Psoas muscle (tissue), 8 donors: Measurements from ENCODE around the gene ETS1. TPM values are rescaled to one million over a fixed set of nuclear protein-coding genes. Genes with fewer than 3 reads are reported as not detected.

Experiments
- ATAC-seq, 4 donors: fragments of 200-7000 bp; cut with Tn5 transposase; one replicate each; pipeline ENCODE4 v1.9.1; 2020; ENCODE audit warnings: moderate library complexity in 3 of 4, mild to moderate bottlenecking in 2 of 4
- DNase-seq, 2 donors: peaks; one replicate each; pipeline ENCODE4 v3.0.0-alpha.2; 2020
- H3K27ac ChIP-seq: fragments of 200-600 bp; one replicate; pipeline ENCODE4 v1.8.0; 2022
- H3K27me3 ChIP-seq, 3 donors: fragments of 200-600 bp in 1 of 3; one replicate each; pipeline versions ENCODE4 v1.6.1 to v1.8.0; 2013 to 2022; ENCODE audit warnings: low read length in 2 of 3, mild to moderate bottlenecking in 2 of 3, moderate library complexity in 1 of 3; ENCODE audit not compliant: insufficient read depth in 3 of 3
- H3K36me3 ChIP-seq, 2 donors: fragments of 200-600 bp in 1 of 2; one replicate each; pipeline versions ENCODE4 v1.6.1 to v1.8.0; 2013 to 2022; ENCODE audit warnings: low read depth in 1 of 2, mild to moderate bottlenecking in 1 of 2, moderate library complexity in 1 of 2; ENCODE audit not compliant: insufficient read depth in 1 of 2
- H3K4me1 ChIP-seq: fragments of 200-600 bp; one replicate; pipeline ENCODE4 v1.8.0; 2022
- H3K4me3 ChIP-seq: fragments of 200-600 bp; one replicate; pipeline ENCODE4 v1.8.0; 2022; ENCODE audit warnings: mild to moderate bottlenecking
- H3K9me3 ChIP-seq: fragments of 200-600 bp; one replicate; pipeline ENCODE4 v1.8.0; 2022
- WGBS, 3 donors: extraction: QIAGEN DNeasy Blood & Tissue Kit; methylation state at CpG; one replicate each; pipeline versions ENCODE4 v1.1.6 to v1.1.7; 2013; 5-methylcytosine and 5-hydroxymethylcytosine counted together
- intact Hi-C, 2 donors: fragments of 100-400 bp; cut with DNase I; formaldehyde crosslinking; loops; one replicate each; pipeline versions ENCODE4 v1.11.0 to v1.14.2; 2022
- polyA plus RNA-seq, 3 donors: library from polyadenylated mRNA; stranded (reverse); fragments of 200-250 nt; gene quantifications; one replicate each; pipeline ENCODE4 v1.2.3, GENCODE V29; 2013
- total RNA-seq, 4 donors: library from RNA; stranded (reverse); fragmentation: NEBNext Ultra II Directional in 2 of 4; extraction: Animal tissue kit (Norgen Biotek cat#: 25700) in 2 of 4; gene quantifications; one replicate each; pipeline versions ENCODE4 v1.2.1 to v1.2.4, GENCODE V29; 2021 to 2023
- TF ChIP-seq, protein P1 (sequence below): fragments of 200-600 bp; IDR thresholded peaks from one replicate; pipeline ENCODE4 v1.8.0; 2022; ENCODE audit warnings: antibody characterized with exemption
- donor health status: healthy with polysubstance abuse.
- donor health status: DM: no; HTN: no; CAD: no; lungs with moderate emphysema.
- donor health status: Bipolar disorder and iron deficiency.
- donor health status: healthy.
- donor health status: DM: yes; HTN: yes; CAD: no.
- donor health status: DM: no; HTN: no; CAD: no.
- donor health status: DM: no; HTN: no; CAD: no.
- donor health status: DM: yes; HTN: yes; CAD: no.

The ETS1 gene
- total and polyA plus RNA-seq, 7 donors = 8.5 to 32.4 (median 19.3) TPM

DNA sequence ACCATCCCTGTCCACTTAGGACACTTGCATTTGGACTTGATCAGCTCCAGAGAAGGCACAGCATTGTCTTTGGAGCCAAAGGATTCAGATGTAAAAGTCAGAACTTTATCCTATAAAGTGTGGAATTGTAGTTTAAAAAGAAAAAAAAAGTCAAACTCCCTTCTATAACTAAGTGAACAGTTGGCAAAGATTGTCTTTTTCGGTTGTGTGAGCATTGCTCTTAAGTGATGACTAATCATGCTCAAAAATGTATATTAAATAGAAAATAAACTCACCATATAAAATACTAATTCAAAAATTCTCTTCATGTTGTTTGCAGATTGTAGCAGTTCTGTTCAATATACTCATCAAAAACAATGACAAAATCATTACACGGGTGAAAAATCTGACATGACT lies 93.8 kb downstream of the ETS1 start:
- DNase-seq (no peak), ATAC-seq (no peak)
- H3K27me3 ChIP-seq = no peaks in the 10 kb centered on the region
- peaks cover 72% of the 10 kb centered on the region for H3K4me1 ChIP-seq
- no peak overlapping the region for H3K4me3 ChIP-seq
- TF ChIP-seq, protein P1, sequence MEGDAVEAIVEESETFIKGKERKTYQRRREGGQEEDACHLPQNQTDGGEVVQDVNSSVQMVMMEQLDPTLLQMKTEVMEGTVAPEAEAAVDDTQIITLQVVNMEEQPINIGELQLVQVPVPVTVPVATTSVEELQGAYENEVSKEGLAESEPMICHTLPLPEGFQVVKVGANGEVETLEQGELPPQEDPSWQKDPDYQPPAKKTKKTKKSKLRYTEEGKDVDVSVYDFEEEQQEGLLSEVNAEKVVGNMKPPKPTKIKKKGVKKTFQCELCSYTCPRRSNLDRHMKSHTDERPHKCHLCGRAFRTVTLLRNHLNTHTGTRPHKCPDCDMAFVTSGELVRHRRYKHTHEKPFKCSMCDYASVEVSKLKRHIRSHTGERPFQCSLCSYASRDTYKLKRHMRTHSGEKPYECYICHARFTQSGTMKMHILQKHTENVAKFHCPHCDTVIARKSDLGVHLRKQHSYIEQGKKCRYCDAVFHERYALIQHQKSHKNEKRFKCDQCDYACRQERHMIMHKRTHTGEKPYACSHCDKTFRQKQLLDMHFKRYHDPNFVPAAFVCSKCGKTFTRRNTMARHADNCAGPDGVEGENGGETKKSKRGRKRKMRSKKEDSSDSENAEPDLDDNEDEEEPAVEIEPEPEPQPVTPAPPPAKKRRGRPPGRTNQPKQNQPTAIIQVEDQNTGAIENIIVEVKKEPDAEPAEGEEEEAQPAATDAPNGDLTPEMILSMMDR = no peak
- intact Hi-C loops = no loop called here
- 43 to 68% (median 58%) methylated on average over 2 of the region's 2 CpGs for WGBS, 3 donors
- peaks cover 5 to 16% of the 10 kb centered on the region in 2 donors for H3K36me3 ChIP-seq
- peak overlapping the region; percentile 12 for H3K27ac ChIP-seq
- no peaks in the 10 kb centered on the region for H3K9me3 ChIP-seq

DNA sequence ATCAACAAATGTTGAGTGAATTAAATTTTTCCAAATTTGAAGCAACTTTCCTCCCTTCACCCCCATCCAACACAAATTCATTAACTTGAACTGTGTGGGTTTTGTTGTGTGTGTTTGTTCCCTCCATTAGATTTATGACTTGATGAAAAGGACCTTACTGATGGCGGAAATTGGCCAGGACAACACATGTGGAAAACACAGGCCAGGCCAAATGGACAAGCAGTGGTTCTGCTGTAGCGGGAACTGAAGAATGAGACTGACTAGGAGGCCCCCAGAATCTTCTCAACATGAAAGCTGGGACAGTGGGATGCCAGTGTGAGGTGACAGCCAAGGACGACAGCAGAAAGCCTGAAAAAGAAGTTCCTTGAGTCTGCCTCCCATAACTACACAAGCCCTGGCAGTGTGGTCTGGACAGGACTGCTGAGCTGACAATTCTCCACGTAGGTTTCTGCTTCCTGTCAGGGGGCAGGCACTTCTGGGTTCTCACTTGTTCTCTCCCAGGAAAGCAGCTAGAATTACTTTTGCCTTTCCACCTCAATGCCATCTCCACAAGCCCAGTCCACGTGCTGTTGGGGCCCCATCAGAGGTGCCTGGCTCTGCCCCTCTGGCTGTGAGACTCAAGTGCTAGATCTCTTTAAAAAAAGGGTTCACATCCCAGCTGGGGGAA lies 94.3 kb downstream of the ETS1 start:
- Histone ChIP-seq H3K9me3 (no peaks in the 10 kb centered on the region), H3K36me3 (peaks cover 5 to 17% of the 10 kb centered on the region in 2 donors), H3K27ac (peak overlapping the region; percentile 39), H3K4me3 (no peak overlapping the region), H3K27me3 (no peaks in the 10 kb centered on the region), H3K4me1 (peaks cover 72% of the 10 kb centered on the region)
- ATAC-seq (no peak), DNase-seq (no peak)
- TF ChIP-seq, protein P1 = no peak
- intact Hi-C loops = no loop called here
- 25 to 38% (median 38%) methylated on average over 5 of the region's 5 CpGs for WGBS, 3 donors

DNA sequence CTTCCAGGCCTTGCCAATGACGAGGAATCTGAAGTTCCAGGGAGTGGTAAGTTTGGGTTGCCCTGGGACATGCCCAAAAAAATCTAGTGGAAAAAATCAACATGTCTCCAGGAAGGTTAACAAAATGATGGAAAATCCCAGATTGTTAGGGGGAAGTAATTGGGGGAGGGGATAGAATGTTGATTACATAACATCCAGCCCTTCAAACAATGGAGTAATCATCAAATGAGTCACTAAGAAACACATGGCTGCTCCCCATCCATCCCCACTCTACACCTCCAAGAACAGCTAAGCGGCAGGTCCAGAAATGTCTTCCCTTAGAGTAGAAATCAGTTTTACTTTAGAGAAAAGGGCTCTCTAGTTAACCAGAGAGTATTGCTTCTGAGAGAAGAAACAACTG lies 94.9 kb downstream of the ETS1 start:
- TF ChIP-seq, protein P1 = no peak
- Histone ChIP-seq H3K4me3 (no peak overlapping the region), H3K27ac (peak overlapping the region; percentile 39), H3K9me3 (no peaks in the 10 kb centered on the region), H3K36me3 (peaks cover 5 to 22% of the 10 kb centered on the region in 2 donors), H3K27me3 (no peaks in the 10 kb centered on the region), H3K4me1 (peaks cover 67% of the 10 kb centered on the region)
- intact Hi-C loops = no loop called here
- 57 to 71% (median 59%) methylated on average over 2 of the region's 2 CpGs for WGBS, 3 donors
- DNase-seq = no peak
- ATAC-seq = no peak

DNA sequence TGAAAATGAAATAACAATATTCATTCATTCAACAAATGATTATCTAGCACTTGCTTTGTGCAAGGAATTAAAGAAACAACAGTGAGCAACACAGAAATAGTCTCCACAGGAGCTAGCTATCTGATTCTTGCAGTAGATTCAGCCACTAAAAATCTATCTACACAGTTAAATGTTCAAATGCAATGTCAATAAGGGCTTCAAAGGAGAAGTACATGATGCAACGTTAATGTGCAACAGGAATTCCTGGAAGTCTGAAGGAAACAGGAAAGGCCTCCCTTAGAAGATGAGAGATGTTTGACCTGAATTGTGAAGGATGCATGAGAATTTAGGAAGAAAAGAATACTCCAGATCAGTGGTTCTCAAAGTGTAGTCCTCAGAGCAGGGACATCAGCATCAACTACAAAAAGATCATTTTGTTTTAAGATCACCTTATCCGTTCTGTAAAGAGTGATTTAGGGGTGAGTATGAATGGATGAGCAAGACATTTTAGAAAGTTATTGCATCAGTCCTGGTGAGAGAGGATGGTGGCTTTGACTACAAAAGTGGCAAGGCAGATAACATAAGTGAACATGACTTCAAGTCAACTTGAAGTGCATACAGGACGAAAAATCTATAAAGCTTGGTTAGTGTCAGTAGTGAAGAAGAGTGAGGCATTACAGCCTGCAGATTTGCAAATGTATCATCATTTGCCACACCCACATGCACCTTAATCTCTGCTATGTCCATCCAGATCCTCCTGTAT lies 96.0 kb downstream of the ETS1 start:
- Histone ChIP-seq H3K27ac (no peak overlapping the region), H3K36me3 (peaks cover 5 to 27% of the 10 kb centered on the region in 2 donors), H3K4me1 (peaks cover 56% of the 10 kb centered on the region), H3K9me3 (no peaks in the 10 kb centered on the region), H3K4me3 (no peak overlapping the region), H3K27me3 (no peaks in the 10 kb centered on the region)
- whole genome bisulfite sequencing, 3 donors = 65 to 76% (median 71%) methylated on average over 3 of the region's 3 CpGs
- intact Hi-C loops = no loop called here
- ATAC-seq (no peak), DNase-seq (no peak)
- TF ChIP-seq, protein P1 = no peak
